HG02840 (cell line): ENCODE data around the gene KCNIP4.
"Not testable (repeated sequence)": the region's sequence is repeated elsewhere in the genome, so short reads cannot be mapped to it uniquely, and the experiment has no call there.

Source experiments
- ATAC-seq: cut with Tn5 transposase; IDR thresholded peaks from one replicate; pipeline ENCODE4 v1.9.1; 2021; ENCODE audit warnings: mild to moderate bottlenecking, moderate library complexity, moderate number of reproducible peaks; ENCODE audit not compliant: unreplicated experiment, low FRiP score

The KCNIP4 gene

GRCh38 chr4:21948347-21949072 lies at the start of gene KCNIP4:
KCNIP4 (minus strand) TSS chr4:21948772.
- ATAC-seq = no peak

DNA sequence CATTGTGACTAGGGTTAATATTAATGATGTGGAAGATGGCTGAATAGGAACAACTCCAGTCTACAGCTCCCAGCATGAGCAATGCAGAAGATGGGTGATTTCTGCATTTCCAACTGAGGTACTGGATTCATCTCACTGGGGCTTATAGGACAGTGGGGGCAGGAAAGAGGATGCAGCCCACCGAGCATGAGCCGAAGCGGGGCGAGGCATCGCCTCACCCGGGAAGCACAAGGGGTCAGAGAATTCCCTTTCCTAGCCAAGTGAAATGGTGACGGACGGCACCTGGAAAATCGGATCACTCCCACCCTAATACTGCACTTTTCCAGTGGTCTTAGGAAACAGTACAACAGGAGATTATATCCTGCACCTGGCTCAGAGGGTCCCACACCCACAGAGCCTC lies 48.0 kb upstream of the KCNIP4 start:
- ATAC-seq = not testable (repeated sequence)

DNA sequence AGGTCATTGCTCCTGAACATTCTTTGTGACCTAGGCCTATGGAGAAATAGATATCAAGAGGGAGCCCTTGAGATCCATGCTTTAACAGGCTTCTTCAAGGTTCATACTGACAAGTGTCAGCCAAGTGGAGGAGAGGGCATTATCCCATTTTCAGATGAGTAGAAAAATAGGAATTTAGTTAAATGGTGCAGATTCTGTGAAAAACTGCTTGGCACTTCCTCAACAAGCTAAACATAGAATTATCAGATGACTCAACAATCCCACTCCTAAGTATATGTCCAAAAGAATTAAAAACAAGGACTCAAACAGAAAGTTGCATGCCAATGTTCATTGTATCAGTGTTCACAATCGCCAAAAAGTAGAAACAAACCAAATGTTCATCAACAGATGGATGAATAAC lies 43.8 kb upstream of the KCNIP4 start:
- ATAC-seq = no peak

DNA sequence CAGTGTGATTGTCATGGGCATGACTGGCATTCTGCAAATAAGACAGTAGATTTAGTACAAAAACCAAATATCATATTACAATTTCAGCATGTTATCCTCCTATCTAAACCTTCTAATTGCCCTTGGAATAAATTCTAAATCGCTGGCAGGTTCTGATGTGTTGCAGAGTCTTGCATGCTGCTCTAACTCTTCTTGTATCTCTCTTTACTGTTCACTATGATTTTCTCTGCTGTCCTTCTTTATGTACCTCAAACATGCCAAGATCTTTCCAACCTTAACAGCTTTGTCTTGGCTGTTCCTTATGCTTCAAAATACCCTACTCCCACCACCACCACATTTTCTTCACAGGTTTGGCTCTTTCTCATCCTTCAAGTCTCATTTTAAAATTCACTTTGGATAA lies 43.0 kb upstream of the KCNIP4 start:
- ATAC-seq = no peak

DNA sequence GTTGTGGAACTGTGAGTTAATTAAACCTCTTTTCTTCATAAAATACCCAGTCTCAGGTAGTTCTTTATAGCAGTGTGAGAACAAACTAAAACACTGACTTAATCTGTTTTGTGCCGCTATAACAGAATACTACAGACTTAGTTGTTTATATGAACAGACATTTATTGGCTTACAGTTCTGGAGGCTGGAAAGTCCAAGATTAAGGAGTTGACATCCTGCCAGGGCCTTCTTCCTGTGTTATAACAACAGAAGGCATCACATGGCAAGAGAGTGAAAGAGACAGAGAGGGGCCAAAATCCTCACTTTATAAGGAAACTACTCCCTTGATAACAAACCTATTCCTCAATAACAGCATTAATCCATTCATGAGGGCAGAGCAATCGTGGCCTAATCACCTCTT lies 42.5 kb upstream of the KCNIP4 start:
- ATAC-seq = no peak

DNA sequence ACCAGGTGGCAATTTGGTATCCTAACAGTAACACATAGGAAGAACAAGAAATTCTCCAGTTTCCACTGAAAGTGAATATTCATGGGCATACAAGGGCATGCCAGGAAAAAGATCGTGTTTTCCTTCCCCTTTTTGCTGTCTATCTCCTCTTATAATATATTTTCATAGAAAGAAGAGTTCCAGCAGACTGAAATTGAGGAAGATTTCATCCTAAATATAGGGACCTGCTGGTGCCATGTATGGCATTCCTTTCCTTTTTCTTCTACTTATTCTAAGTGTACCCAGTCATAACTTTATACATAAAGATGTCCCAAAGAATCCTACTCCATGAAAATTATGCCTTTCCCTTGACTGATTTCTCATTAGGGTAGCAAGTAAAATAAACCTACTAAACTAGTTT lies 40.8 kb upstream of the KCNIP4 start:
- no peak for ATAC-seq

- no peak for ATAC-seq
These were observed 37.7 kb upstream of the KCNIP4 start for GRCh38 chr4:21986307-21986706.

DNA sequence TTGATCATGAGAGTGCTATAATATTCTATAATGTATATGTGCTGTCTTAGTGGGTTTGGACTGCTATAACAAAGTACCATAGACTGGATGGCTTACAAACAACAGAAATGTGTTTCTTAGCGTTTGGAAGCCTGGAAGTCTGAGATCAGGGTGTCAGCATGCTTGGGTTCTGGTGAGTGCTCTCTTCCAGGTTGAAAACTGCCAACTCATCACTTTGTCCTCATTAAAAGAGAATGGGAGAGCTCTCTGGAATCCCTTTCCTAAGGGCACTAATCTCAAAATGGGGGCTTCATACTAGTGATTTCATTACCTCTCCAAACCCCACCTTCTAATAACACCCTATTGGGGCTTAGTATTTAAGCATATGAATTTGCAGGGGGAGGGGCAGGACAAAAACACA lies 33.5 kb upstream of the KCNIP4 start:
- ATAC-seq = no peak

DNA sequence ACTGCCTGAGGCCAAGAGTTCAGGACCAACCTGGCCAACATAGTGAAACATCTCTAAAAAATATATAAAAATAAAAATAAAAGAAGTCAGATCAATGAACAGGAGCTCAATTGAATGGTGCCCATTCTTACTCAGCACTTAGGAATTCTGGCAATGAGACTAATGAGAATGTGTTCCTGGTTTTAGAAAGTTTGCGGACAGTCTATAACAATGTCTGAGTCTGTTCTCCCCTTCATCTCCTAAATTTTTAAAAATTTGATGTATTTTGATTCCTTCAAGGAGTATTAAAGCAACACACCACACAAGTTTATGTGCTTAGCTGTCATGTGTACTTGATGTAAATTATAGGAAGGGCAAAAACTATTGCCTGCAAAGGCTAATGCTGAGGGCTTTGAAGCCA lies 30.6 kb upstream of the KCNIP4 start:
- no peak for ATAC-seq

DNA sequence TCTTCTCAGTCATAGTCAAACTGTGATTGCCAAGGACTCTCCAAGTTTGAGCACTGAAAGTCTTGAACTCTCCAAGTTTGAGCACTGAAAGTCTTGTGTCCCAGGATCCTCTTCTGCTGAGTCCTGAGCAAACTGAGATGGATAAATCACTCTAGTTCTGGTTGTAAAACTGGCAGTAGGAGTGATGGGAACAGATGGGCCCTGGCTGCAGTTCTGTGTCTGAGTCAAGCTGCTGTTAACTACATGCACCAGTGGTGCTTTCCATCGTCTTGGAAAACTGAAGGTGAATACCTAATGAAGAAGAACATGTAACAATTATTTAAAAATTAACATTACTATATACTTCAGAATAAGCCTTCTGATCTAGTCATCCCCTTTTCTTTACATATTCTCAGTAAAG lies 27.6 kb upstream of the KCNIP4 start:
- no peak for ATAC-seq

- no peak for ATAC-seq
These were observed 25.3 kb upstream of the KCNIP4 start for GRCh38 chr4:21973850-21974249.

DNA sequence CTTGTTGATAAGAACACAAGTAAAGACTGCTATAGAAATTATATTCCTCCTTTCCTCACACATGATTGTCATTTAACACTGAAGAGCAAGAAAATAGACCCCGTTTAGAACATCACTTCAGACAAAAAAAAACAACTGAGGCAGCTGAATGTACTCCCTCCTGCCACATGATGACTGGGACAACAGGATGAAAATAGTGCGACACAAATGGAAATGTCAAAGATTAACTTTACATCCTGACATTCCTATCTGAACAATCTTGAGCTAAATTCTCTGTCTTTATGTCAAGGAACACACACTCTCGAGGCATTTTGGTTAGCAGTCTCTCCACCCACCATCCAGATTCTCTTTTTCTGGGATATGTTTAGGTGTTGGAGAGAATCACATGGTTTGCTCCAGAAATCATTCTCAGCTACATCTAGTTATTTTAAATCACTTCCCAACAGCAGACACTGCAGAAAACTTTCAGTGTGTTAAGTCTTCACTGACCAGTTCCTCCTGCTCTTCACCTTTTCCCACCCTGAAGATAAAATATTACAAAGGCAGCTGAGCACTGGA lies 16.3 kb upstream of the KCNIP4 start:
- no peak for ATAC-seq

- no peak for ATAC-seq
These were observed 14.1 kb upstream of the KCNIP4 start for GRCh38 chr4:21962691-21963090.

GRCh38 chr4:21960793-21961192 lies 12.2 kb upstream of the KCNIP4 start:
- ATAC-seq = no peak

DNA sequence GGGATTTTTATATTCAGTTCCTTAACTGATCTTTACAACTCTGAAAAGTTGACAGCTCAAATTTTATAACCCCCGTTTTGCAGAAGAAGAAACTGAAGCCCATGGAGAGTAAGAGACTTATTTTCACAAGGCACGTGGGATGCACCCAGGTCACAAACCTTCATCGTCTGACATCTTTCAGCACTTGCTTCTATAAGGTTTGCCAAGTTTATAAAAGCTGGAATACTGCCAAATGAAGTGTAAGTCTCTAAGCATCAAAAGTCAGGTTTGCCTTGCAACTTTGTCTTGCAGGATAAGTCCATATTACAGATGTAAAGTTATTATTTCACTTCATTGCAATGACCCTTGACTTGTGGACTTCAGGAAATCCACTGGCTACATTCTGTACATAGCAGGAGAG lies 6.3 kb upstream of the KCNIP4 start:
- ATAC-seq = no peak

GRCh38 chr4:21953653-21954052 lies 5.1 kb upstream of the KCNIP4 start:
- no peak for ATAC-seq

DNA sequence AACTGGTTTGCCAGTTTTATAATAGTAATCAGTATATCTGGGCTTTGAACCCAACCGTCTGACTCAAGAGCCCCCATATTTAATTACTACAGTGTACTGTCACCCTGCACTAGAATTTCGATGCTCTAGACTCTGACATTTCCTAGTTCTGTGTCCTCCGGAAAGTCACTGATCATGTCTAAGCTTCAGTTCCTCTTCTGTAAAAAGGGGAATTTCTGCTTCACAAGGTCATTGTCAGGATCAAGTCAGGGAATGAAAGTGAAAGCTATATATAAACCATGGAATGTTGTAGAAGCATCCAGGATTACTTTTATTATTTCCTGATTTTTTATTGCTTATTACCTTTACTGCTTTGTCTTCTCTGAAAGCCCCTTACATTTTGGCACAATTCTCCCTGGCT lies 4.0 kb upstream of the KCNIP4 start:
- no peak for ATAC-seq

GRCh38 chr4:21949073-21949457 lies 493 bp upstream of the KCNIP4 start:
- no peak for ATAC-seq

DNA sequence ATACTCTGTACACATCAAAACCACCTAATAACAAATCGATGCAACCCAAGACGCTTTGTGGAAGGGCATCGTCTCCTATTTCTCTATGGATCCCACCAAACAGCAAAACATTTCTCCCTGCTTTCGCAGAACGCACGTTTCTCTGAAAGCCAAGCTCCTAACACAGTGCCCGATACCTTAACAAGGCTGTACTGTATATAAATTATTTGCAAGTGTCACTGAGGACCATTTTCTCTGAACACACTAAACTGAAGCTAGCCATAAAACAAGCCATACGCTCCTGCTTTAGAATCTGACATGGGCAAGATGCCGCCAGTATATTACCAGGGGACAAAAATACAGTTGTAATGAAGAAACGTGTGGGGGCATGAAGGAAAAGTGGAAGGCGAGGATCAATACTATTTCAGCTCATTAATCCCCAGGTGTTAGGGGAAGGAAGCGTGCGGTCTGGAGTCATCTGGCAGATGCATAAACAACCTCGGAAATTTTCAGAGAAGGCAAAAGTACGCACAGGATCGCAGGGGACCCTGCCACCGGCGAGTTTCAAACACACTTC lies 703 bp downstream of the KCNIP4 start:
- ATAC-seq = no peak

DNA sequence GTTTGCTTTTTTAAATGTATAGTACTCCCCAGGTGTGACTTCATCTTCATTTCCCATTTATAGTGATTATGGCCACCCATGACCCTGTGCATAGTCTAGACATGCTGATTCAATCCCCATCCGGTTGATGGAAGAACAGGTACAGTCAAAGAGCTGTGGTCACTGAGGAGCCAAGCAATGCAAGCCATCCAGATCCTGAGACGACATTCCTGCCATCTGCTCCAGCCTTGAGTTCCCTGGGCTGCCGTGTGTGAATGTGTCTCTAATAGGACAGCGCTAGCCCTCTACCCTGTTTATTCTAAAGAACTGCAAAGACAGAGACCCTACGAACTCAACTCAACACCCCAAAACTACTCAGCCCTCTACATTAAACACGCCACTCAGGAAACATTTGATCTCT lies 1.7 kb downstream of the KCNIP4 start:
- no peak for ATAC-seq

DNA sequence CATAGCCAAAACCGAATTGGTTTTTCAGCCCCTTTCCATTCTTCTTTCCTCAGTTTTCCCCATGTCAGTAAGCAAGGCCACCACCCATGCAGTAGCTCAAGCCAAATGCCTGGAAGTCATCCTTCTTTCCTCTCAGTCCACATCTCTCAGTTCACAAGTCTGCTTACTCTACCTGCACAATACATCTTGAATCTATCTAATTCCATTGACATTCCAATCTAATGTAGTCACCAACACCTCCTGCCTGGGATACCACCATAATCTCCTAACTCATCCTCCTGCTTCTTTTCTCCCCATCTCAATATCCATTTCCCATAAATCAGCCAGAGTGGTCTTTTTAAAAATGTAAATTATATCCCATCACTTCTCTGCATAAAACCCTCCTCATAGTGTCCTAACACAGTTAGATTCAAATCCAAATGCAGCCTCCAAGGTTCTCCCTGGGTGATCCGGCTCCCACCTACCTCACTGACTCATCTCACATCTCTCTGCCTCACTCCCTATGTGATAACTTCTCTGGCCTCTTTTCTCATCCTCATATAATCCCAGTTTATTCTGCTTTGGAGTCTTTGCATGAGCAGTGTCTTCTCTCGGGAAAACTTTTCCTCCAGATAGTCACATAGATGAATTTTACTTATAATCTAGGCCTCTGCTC lies 26.9 kb downstream of the KCNIP4 start:
- no peak for ATAC-seq

GRCh38 chr4:21915761-21916160 lies 32.8 kb downstream of the KCNIP4 start:
- no peak for ATAC-seq
